K562 (cell line): ENCODE results near the gene RGR. TPM values are rescaled to one million over a fixed set of nuclear protein-coding genes. Genes with fewer than 3 reads are reported as not detected.
A peak's percentile ranks its signal among the peaks of the same experiment; 100 is the strongest.

Experiments
- ATAC-seq: fragments of 200-7000 bp; cut with Tn5 transposase; 3 replicates; pipeline ENCODE4 v1.9.1; 2020; ENCODE audit warnings: moderate library complexity
- Bru-seq: library from RNA; stranded (reverse); fragments of 400-500 nt; gene quantifications from one replicate; lab custom pipeline; 2021; lab: Mats Ljungman, UMichigan
- BruChase-seq, 2 experiments: library from RNA; stranded (reverse); fragments of 400-500 nt; gene quantifications; one replicate each; lab custom pipeline; 2021; lab: Mats Ljungman, UMichigan
- BruUV-seq: library from RNA; stranded (reverse); fragments of 400-500 nt; replicated peaks from 2 replicates; lab custom pipeline; 2021; lab: Mats Ljungman, UMichigan
- CTCF ChIA-PET: fragments of 300-600 bp; formaldehyde crosslinking; extraction: SDS; loops from one replicate; lab custom pipeline; 2021; ENCODE audit warnings: low intra/inter-chr PET ratio; lab: Yijun Ruan, JAX
- POLR2A ChIA-PET: fragments of 300-600, 350-650 bp; sonication (Branson Sonifier 250); formaldehyde crosslinking; extraction: SDS; loops from one replicate; lab custom pipeline; 2021; ENCODE audit warnings: antibody characterized with exemption, inconsistent platforms; lab: Yijun Ruan, JAX
- DNase-seq, 4 experiments: peaks; one replicate each; pipeline versions ENCODE4 v3.0.0 to v3.0.0-alpha.2; 2011 to 2018; ENCODE audit warnings: low spot score in 3 of 4, mixed read lengths in 3 of 4; ENCODE audit errors: extremely low read depth in 1 of 4
- FAIRE-seq: peaks from 2 replicates; lab custom pipeline; 2011; peaks lifted over from hg19 to GRCh38; lab: Jason Lieb, UNC
- H2AFZ ChIP-seq: 2 replicates; pipeline ENCODE4 v1.6.0; 2011; ENCODE audit warnings: low read depth, low read length, control low read depth, inconsistent platforms
- H3K27ac ChIP-seq: fragments of 200-600 bp; 3 replicates; pipeline ENCODE4 v1.8.0; 2011; ENCODE audit warnings: low read depth, mild to moderate bottlenecking, control low read depth, inconsistent platforms, low read length, moderate library complexity, mixed read lengths; ENCODE audit errors: extremely low read depth
- H3K27me3 ChIP-seq, 2 experiments: fragments of 300-600 bp in 1 of 2; 2 replicates in 1 of 2; 3 replicates in 1 of 2; pipeline versions ENCODE4 v1.6.0 to v1.8.0; 2011; ENCODE audit warnings: inconsistent platforms in 2 of 2, low read length in 2 of 2, mild to moderate bottlenecking in 1 of 2, mixed read lengths in 1 of 2, moderate library complexity in 1 of 2; ENCODE audit not compliant: control insufficient read depth in 2 of 2, insufficient read depth in 2 of 2
- H3K36me3 ChIP-seq: fragments of 300-600 bp; 3 replicates; pipeline ENCODE4 v1.8.0; 2011; ENCODE audit warnings: mild to moderate bottlenecking, low read length, inconsistent platforms; ENCODE audit not compliant: control insufficient read depth, insufficient read depth
- H3K4me1 ChIP-seq, 2 experiments: fragments of 200-600 bp in 1 of 2; replicated peaks in 1 of 2; 2 replicates in 1 of 2; 3 replicates in 1 of 2; pipeline versions ENCODE4 v1.5.1 to v1.8.0; 2011; ENCODE audit warnings: inconsistent platforms in 2 of 2, low read length in 2 of 2, mild to moderate bottlenecking in 1 of 2, mixed read lengths in 1 of 2, moderate library complexity in 1 of 2; ENCODE audit not compliant: control insufficient read depth in 2 of 2, insufficient read depth in 2 of 2
- H3K4me2 ChIP-seq: 2 replicates; pipeline ENCODE4 v1.6.1; 2011; ENCODE audit warnings: low read length, control low read depth, inconsistent platforms, mixed read lengths; ENCODE audit not compliant: insufficient read depth
- H3K4me3 ChIP-seq: fragments of 200-600 bp; sonication (generic), shearing (Covaris generic); 2 replicates; pipeline ENCODE4 v1.5.1; 2016; ENCODE audit warnings: control low read depth, inconsistent platforms
- H3K79me2 ChIP-seq: fragments of 200-600 bp; 3 replicates; pipeline ENCODE4 v1.8.0; 2011; ENCODE audit warnings: low read length, inconsistent platforms; ENCODE audit not compliant: control insufficient read depth, insufficient read depth
- H3K9ac ChIP-seq, 2 experiments: 2 replicates each; pipeline versions ENCODE4 v1.6.0 to v1.6.1; 2011; ENCODE audit warnings: low read depth in 2 of 2, low read length in 2 of 2, control low read depth in 1 of 2, inconsistent platforms in 1 of 2, mild to moderate bottlenecking in 1 of 2, mixed read lengths in 1 of 2; ENCODE audit not compliant: insufficient read depth in 1 of 2
- H3K9me1 ChIP-seq: one replicate; pipeline ENCODE4 v1.6.0; 2011; ENCODE audit warnings: inconsistent platforms, mild to moderate bottlenecking, low read length, moderate library complexity; ENCODE audit not compliant: control insufficient read depth, insufficient read depth
- H3K9me3 ChIP-seq: replicated peaks from 2 replicates; pipeline ENCODE4 v1.5.1; 2011; ENCODE audit warnings: low read depth, low read length, inconsistent platforms; ENCODE audit not compliant: control insufficient read depth, insufficient read depth
- H4K20me1 ChIP-seq: replicated peaks from 2 replicates; pipeline ENCODE4 v1.6.1; 2011; ENCODE audit warnings: low read length, inconsistent platforms, mixed read lengths; ENCODE audit not compliant: control insufficient read depth, insufficient read depth
- CREB1 ChIP-seq, 2 experiments: sonication (generic) in 1 of 2; formaldehyde crosslinking in 1 of 2; IDR thresholded peaks; 2 replicates each; pipeline versions ENCODE4 v1.6.1 to v1.8.0; 2012 to 2022; ENCODE audit warnings: inconsistent platforms in 1 of 2, mild to moderate bottlenecking in 1 of 2, missing genetic modification reagents in 1 of 2, moderate library complexity in 1 of 2
- KAT8 ChIP-seq: fragments of 450-650 bp; IDR thresholded peaks from 2 replicates; pipeline ENCODE4 v1.6.1; 2016; ENCODE audit warnings: low read depth, mild to moderate bottlenecking
- ZNF347 ChIP-seq: fragments of 450-650 bp; formaldehyde crosslinking; IDR thresholded peaks from 2 replicates; pipeline ENCODE4 v1.4.0; 2020; ENCODE audit warnings: low read depth, mild to moderate bottlenecking, moderate library complexity
- ZNF79 ChIP-seq: fragments of 250-450 bp; sonication (Bioruptor Pico); IDR thresholded peaks from 2 replicates; pipeline ENCODE4 v1.4.0; 2020; ENCODE audit warnings: low read depth, mild to moderate bottlenecking, moderate library complexity
- WGBS: fragments of 100-300 bp; shearing (Covaris generic); methylation state at CpG from one replicate; pipeline ENCODE4 v1.1.6; 2016; ENCODE audit warnings: low coverage, mixed read lengths; ENCODE audit not compliant: insufficient coverage; ENCODE audit errors: missing lambda C conversion rate; 5-methylcytosine and 5-hydroxymethylcytosine counted together
- in situ Hi-C: fragments of 300-500 bp; cut with MboI; formaldehyde crosslinking; loops from 4 replicates; pipeline ENCODE4 v1.15.0; 2018; ENCODE audit warnings: inconsistent platforms, mixed read lengths
- intact Hi-C: fragments of 100-400 bp; cut with micrococcal nuclease; formaldehyde crosslinking; loops from 2 replicates; pipeline ENCODE4 v1.14.2; 2022
- long read RNA-seq, 3 experiments: library from polyadenylated mRNA in 2 of 3; library from RNA in 1 of 3; unstranded in 2 of 3; stranded (forward) in 1 of 3; transcript quantifications; one replicate each; pipeline ENCODE4 v2.0.0, GENCODE V29; 2019 to 2022
- polyA minus RNA-seq, 3 experiments: library from RNA; depleted of rRNA, polyadenylated mRNA; stranded (reverse); fragments of >200 nt; gene quantifications; 2 replicates each; pipeline ENCODE4 v1.2.3, GENCODE V29; 2011
- polyA plus RNA-seq, 8 experiments: library from polyadenylated mRNA; depleted of rRNA in 4 of 8; stranded (reverse) in 5 of 8; unstranded in 3 of 8; fragments of >200 nt; fragmentation: Nextera tagmentation in 2 of 8; fragmentation: Illumina TruSeq in 1 of 8; extraction: Ambion mirVana in 2 of 8; extraction: Trizol in 1 of 8; gene quantifications; 2 replicates each; pipeline versions ENCODE4 v1.2.1 to v1.2.3, GENCODE V29; 2011 to 2014; ENCODE audit warnings: inconsistent platforms in 1 of 8, missing spikeins in 1 of 8
- total RNA-seq, 7 experiments: library from RNA; depleted of rRNA in 6 of 7; stranded (reverse); fragments of >200 nt in 6 of 7; fragmentation: Illumina TruSeq in 2 of 7; extraction: Trizol in 2 of 7; gene quantifications; 2 replicates each; pipeline versions ENCODE4 v1.2.1 to v1.2.3, GENCODE V29; 2011 to 2021; ENCODE audit warnings: low replicate concordance in 1 of 7

RGR gene, protein sequence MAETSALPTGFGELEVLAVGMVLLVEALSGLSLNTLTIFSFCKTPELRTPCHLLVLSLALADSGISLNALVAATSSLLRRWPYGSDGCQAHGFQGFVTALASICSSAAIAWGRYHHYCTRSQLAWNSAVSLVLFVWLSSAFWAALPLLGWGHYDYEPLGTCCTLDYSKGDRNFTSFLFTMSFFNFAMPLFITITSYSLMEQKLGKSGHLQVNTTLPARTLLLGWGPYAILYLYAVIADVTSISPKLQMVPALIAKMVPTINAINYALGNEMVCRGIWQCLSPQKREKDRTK
- not detected in 2 replicates for total RNA-seq (2011; cell fraction: chromatin; rRNA removed; ENCODE audit: low replicate concordance)
- total RNA-seq (2011; cell fraction: nucleolus; rRNA removed), result not detected in 2 replicates
- not detected in 2 replicates for total RNA-seq (2011; cell fraction: nucleoplasm; rRNA removed)
- total RNA-seq (2014; rRNA removed) (not detected in 2 replicates), total RNA-seq (2014; rRNA removed; fragmentation: Illumina TruSeq; extraction: Trizol) (not detected in 2 replicates), total RNA-seq (2015; rRNA removed; fragmentation: Illumina TruSeq; extraction: Trizol) (not detected in 2 replicates), total RNA-seq (2021) (not detected in 2 replicates), polyA plus RNA-seq (2011; rRNA removed) (not detected in 2 replicates), polyA plus RNA-seq (2014; fragmentation: Illumina TruSeq; extraction: Trizol) (not detected in 2 replicates), polyA plus RNA-seq (2014; fragmentation: Nextera tagmentation; extraction: Ambion mirVana) (not detected), polyA plus RNA-seq (2014; rRNA removed) (not detected in 2 replicates), polyA minus RNA-seq (2011; rRNA and poly(A)+ RNA removed) (not detected in 2 replicates), Bru-seq, nascent RNA (percentile 6 among the genes with signal in this experiment), BruChase-seq, experiment 1, labeled RNA remaining after a 2-hour chase (percentile 6 among the genes with signal in this experiment), BruChase-seq, experiment 2, labeled RNA remaining after a 6-hour chase (percentile 13 among the genes with signal in this experiment)
- polyA plus RNA-seq (2011; cell fraction: cytosol; rRNA removed), result not detected in 2 replicates
- not detected in 2 replicates for polyA plus RNA-seq (2011; cell fraction: nucleus; rRNA removed)
- not detected in 2 replicates for polyA plus RNA-seq (2012)
- polyA minus RNA-seq (2011; cell fraction: cytosol; rRNA and poly(A)+ RNA removed), result not detected in 2 replicates
- polyA minus RNA-seq (2011; cell fraction: nucleus; rRNA and poly(A)+ RNA removed), result not detected in 2 replicates
- long read RNA-seq, experiment 1, result 0 reads
- long read RNA-seq, experiment 2, result 0 reads
- long read RNA-seq, experiment 3, result 0 reads

GRCh38 chr10:84244651-84245270 is at the start of gene RGR:
RGR (plus strand) TSS chr10:84245053; CDS start chr10:84245091, 38 bp downstream.
- in situ Hi-C loops, result no loop called here
- FAIRE-seq (no peak), DNase-seq (no peak), ATAC-seq (no peak)
- no peak within 1 kb of the TSS for H3K9ac ChIP-seq
- no peaks in the 10 kb centered on the region for H3K36me3 ChIP-seq
- H3K79me2 ChIP-seq, result no peaks in the 10 kb centered on the region
- no peaks in the 10 kb centered on the region for H3K9me1 ChIP-seq
- BruUV-seq, result no TSS peak
- ChIA-PET POLR2A (interaction anchor here (0.9 to 2.8 kb wide), 2 partner anchors 10 to 12 kb away, joined by 3 to 13 read pairs; no protein-coding TSS in a partner anchor), CTCF (no interaction called here)
- TF ChIP-seq CREB1 (IDR thresholded peaks at IDR 0.05) (no peak), CREB1 (CRISPR knock-in tag; IDR thresholded peaks at IDR 0.05) (no peak), KAT8 (no peak), ZNF79 (CRISPR knock-in tag) (no peak), ZNF347 (CRISPR knock-in tag) (no peak)
- H4K20me1 ChIP-seq, result no peaks in the 10 kb centered on the region
- H3K27me3 ChIP-seq, result peaks cover 19 to 71% of the 10 kb centered on the region in 2 experiments; a peak in 4 of 5 replicates
- no peak within 1 kb of the TSS for H3K27ac ChIP-seq
- no peak within 1 kb of the TSS for H2AFZ ChIP-seq
- under 1% methylated on average over 9 of the region's 9 CpGs for WGBS
- no peak within 1 kb of the TSS for H3K4me3 ChIP-seq
- H3K9me3 ChIP-seq, result no peaks in the 10 kb centered on the region
- intact Hi-C loops, result no loop called here
- peaks cover 0 to 5% of the 10 kb centered on the region in 2 experiments; a peak in 1 of 5 replicates for H3K4me1 ChIP-seq
- no peak within 1 kb of the TSS for H3K4me2 ChIP-seq
